Stimulated activated effector memory CD8-positive, alpha-beta T cell treated with anti-CD3 and anti-CD28 coated beads, Interleukin-12 subunit alpha, Interleukin-12 subunit beta, amount 100 ng/mL, for 72 hours (primary cell): ENCODE data around the gene MTCL1.

Experiments
- ATAC-seq: fragments of 150-1000 bp; cut with Tn5 transposase; 2 replicates; pipeline ENCODE4 v1.10.0; 2021
- DNase-seq, 2 donors: peaks; one replicate each; pipeline ENCODE4 v3.0.0; 2021 to 2022; ENCODE audit warnings: low spot score in 2 of 2
- H3K27ac Mint-ChIP-seq: one replicate; pipeline ENCODE4 v1.8.0; 2022; ENCODE audit warnings: mild to moderate bottlenecking, mixed read lengths
- H3K36me3 Mint-ChIP-seq: one replicate; pipeline ENCODE4 v1.8.0; 2022; ENCODE audit warnings: mild to moderate bottlenecking, mixed read lengths
- H3K4me1 Mint-ChIP-seq: one replicate; pipeline ENCODE4 v1.8.0; 2022; ENCODE audit warnings: mixed read lengths
- H3K4me3 Mint-ChIP-seq: one replicate; pipeline ENCODE4 v1.8.0; 2022; ENCODE audit warnings: mild to moderate bottlenecking, mixed read lengths
- H3K9me3 Mint-ChIP-seq: one replicate; pipeline ENCODE4 v1.8.0; 2022; ENCODE audit warnings: mixed read lengths

Gene MTCL1

GRCh38 chr18:8794156-8794933 lies 89.0 kb downstream of the MTCL1 start:
- no peak overlapping the region for H3K27ac Mint-ChIP-seq
- H3K9me3 Mint-ChIP-seq, result no peaks in the 10 kb centered on the region
- no peak overlapping the region for H3K4me3 Mint-ChIP-seq
- no peaks in the 10 kb centered on the region for H3K36me3 Mint-ChIP-seq
- DNase-seq, result no peak
- no peaks in the 10 kb centered on the region for H3K4me1 Mint-ChIP-seq
- ATAC-seq, result peak; percentile 13

- no peak overlapping the region for H3K27ac Mint-ChIP-seq
- no peak for ATAC-seq
- no peak overlapping the region for H3K4me3 Mint-ChIP-seq
- H3K4me1 Mint-ChIP-seq, result no peaks in the 10 kb centered on the region
- DNase-seq, result no peak
- H3K9me3 Mint-ChIP-seq, result no peaks in the 10 kb centered on the region
- no peaks in the 10 kb centered on the region for H3K36me3 Mint-ChIP-seq
Observed at GRCh38 chr18:8794934-8795280, 89.6 kb downstream of the MTCL1 start.

GRCh38 chr18:8795586-8796325 lies 90.4 kb downstream of the MTCL1 start:
- no peaks in the 10 kb centered on the region for H3K9me3 Mint-ChIP-seq
- H3K4me1 Mint-ChIP-seq, result no peaks in the 10 kb centered on the region
- H3K4me3 Mint-ChIP-seq, result no peak overlapping the region
- H3K27ac Mint-ChIP-seq, result no peak overlapping the region
- H3K36me3 Mint-ChIP-seq, result no peaks in the 10 kb centered on the region
- no peak for ATAC-seq
- no peak for DNase-seq

- ATAC-seq (no peak), DNase-seq (no peak)
Observed at GRCh38 chr18:8797206-8797605, 91.8 kb downstream of the MTCL1 start.

GRCh38 chr18:8799001-8799400 lies 93.6 kb downstream of the MTCL1 start:
- H3K27ac Mint-ChIP-seq, result no peak overlapping the region
- H3K36me3 Mint-ChIP-seq, result no peaks in the 10 kb centered on the region
- H3K4me3 Mint-ChIP-seq, result no peak overlapping the region
- DNase-seq (no peak), ATAC-seq (no peak)
- no peaks in the 10 kb centered on the region for H3K4me1 Mint-ChIP-seq
- H3K9me3 Mint-ChIP-seq, result no peaks in the 10 kb centered on the region

More at GRCh38 chr18:8797206-8797605, 91.8 kb downstream of the MTCL1 start:
- H3K9me3 Mint-ChIP-seq, result no peaks in the 10 kb centered on the region
- H3K4me3 Mint-ChIP-seq, result no peak overlapping the region
- no peaks in the 10 kb centered on the region for H3K4me1 Mint-ChIP-seq
- H3K27ac Mint-ChIP-seq, result no peak overlapping the region
- H3K36me3 Mint-ChIP-seq, result no peaks in the 10 kb centered on the region

GRCh38 chr18:8799596-8800441 lies 94.5 kb downstream of the MTCL1 start:
- no peaks in the 10 kb centered on the region for H3K4me1 Mint-ChIP-seq

GRCh38 chr18:8800445-8800844 lies 95.1 kb downstream of the MTCL1 start:
- ATAC-seq (no peak), DNase-seq (no peak)
- Mint-ChIP-seq H3K4me1 (no peaks in the 10 kb centered on the region), H3K9me3 (no peaks in the 10 kb centered on the region), H3K4me3 (no peak overlapping the region), H3K36me3 (no peaks in the 10 kb centered on the region), H3K27ac (no peak overlapping the region)

More at GRCh38 chr18:8799596-8800441, 94.5 kb downstream of the MTCL1 start:
- Mint-ChIP-seq H3K27ac (no peak overlapping the region), H3K9me3 (no peaks in the 10 kb centered on the region), H3K4me3 (no peak overlapping the region), H3K36me3 (no peaks in the 10 kb centered on the region)
- ATAC-seq (no peak), DNase-seq (no peak)

GRCh38 chr18:8800876-8801262 lies 95.5 kb downstream of the MTCL1 start:
- no peak overlapping the region for H3K27ac Mint-ChIP-seq
- H3K9me3 Mint-ChIP-seq, result no peaks in the 10 kb centered on the region

GRCh38 chr18:8801263-8801901 lies 96.0 kb downstream of the MTCL1 start:
- H3K27ac Mint-ChIP-seq, result no peak overlapping the region
- no peak overlapping the region for H3K4me3 Mint-ChIP-seq
- ATAC-seq (no peak), DNase-seq (no peak)
- H3K36me3 Mint-ChIP-seq, result no peaks in the 10 kb centered on the region
- H3K4me1 Mint-ChIP-seq, result no peaks in the 10 kb centered on the region
- H3K9me3 Mint-ChIP-seq, result no peaks in the 10 kb centered on the region

More at GRCh38 chr18:8800876-8801262, 95.5 kb downstream of the MTCL1 start:
- ATAC-seq (no peak), DNase-seq (no peak)
- H3K4me1 Mint-ChIP-seq, result no peaks in the 10 kb centered on the region
- no peaks in the 10 kb centered on the region for H3K36me3 Mint-ChIP-seq
- no peak overlapping the region for H3K4me3 Mint-ChIP-seq

GRCh38 chr18:8802017-8802672 lies 96.8 kb downstream of the MTCL1 start:
- H3K9me3 Mint-ChIP-seq, result no peaks in the 10 kb centered on the region
- H3K27ac Mint-ChIP-seq, result no peak overlapping the region
- DNase-seq (no peak), ATAC-seq (no peak)
- no peak overlapping the region for H3K4me3 Mint-ChIP-seq
- no peaks in the 10 kb centered on the region for H3K36me3 Mint-ChIP-seq
- peaks cover 1% of the 10 kb centered on the region for H3K4me1 Mint-ChIP-seq

- H3K4me1 Mint-ChIP-seq, result peaks cover 11% of the 10 kb centered on the region
- no peaks in the 10 kb centered on the region for H3K9me3 Mint-ChIP-seq
- no peaks in the 10 kb centered on the region for H3K36me3 Mint-ChIP-seq
- DNase-seq (no peak), ATAC-seq (no peak)
- no peak overlapping the region for H3K4me3 Mint-ChIP-seq
- H3K27ac Mint-ChIP-seq, result no peak overlapping the region
Observed at GRCh38 chr18:8803063-8803795, 97.9 kb downstream of the MTCL1 start.

- H3K27ac Mint-ChIP-seq, result no peak overlapping the region
- no peak for DNase-seq
- H3K4me3 Mint-ChIP-seq, result no peak overlapping the region
- peaks cover 11% of the 10 kb centered on the region for H3K4me1 Mint-ChIP-seq
- no peaks in the 10 kb centered on the region for H3K9me3 Mint-ChIP-seq
- H3K36me3 Mint-ChIP-seq, result no peaks in the 10 kb centered on the region
- ATAC-seq, result no peak
Observed at GRCh38 chr18:8803957-8804356, 98.6 kb downstream of the MTCL1 start.

GRCh38 chr18:8805552-8805951 lies 100.2 kb downstream of the MTCL1 start:
- H3K9me3 Mint-ChIP-seq, result no peaks in the 10 kb centered on the region
- ATAC-seq, result no peak
- H3K36me3 Mint-ChIP-seq, result no peaks in the 10 kb centered on the region
- no peak for DNase-seq
- H3K4me3 Mint-ChIP-seq, result no peak overlapping the region
- H3K27ac Mint-ChIP-seq, result no peak overlapping the region
- H3K4me1 Mint-ChIP-seq, result peaks cover 20% of the 10 kb centered on the region

- ATAC-seq (no peak), DNase-seq (no peak)
- no peak overlapping the region for H3K4me3 Mint-ChIP-seq
- no peaks in the 10 kb centered on the region for H3K9me3 Mint-ChIP-seq
- H3K27ac Mint-ChIP-seq, result no peak overlapping the region
- H3K36me3 Mint-ChIP-seq, result no peaks in the 10 kb centered on the region
- peaks cover 27% of the 10 kb centered on the region for H3K4me1 Mint-ChIP-seq
Observed at GRCh38 chr18:8806100-8806797, 100.9 kb downstream of the MTCL1 start.
